Suprapubic skin (tissue), 4 donors: ENCODE results near the gene TIGAR.

ENCODE experiments used
- CTCF ChIP-seq, 2 donors: fragments of 200-600 bp in 1 of 2; fragments of 450-650 bp in 1 of 2; sonication (generic) in 1 of 2; IDR thresholded peaks; one replicate each; pipeline ENCODE4 v1.5.1; 2016 to 2019; ENCODE audit warnings: antibody characterized with exemption in 2 of 2, mild to moderate bottlenecking in 1 of 2, moderate library complexity in 1 of 2
- EP300 ChIP-seq: sonication (generic); formaldehyde crosslinking; IDR thresholded peaks from one replicate; pipeline ENCODE4 v1.6.1; 2017; ENCODE audit warnings: antibody characterized with exemption
- POLR2A ChIP-seq, 2 donors: fragments of 450-650 bp; IDR thresholded peaks; one replicate each; pipeline ENCODE4 v1.6.1; 2017; ENCODE audit warnings: antibody characterized with exemption in 2 of 2, mild to moderate bottlenecking in 2 of 2, moderate library complexity in 2 of 2
- POLR2AphosphoS5 ChIP-seq, 3 donors: sonication (generic); formaldehyde crosslinking; IDR thresholded peaks; one replicate each; pipeline ENCODE4 v1.6.1; 2017; ENCODE audit warnings: antibody characterized with exemption in 3 of 3

- TF ChIP-seq CTCF (IDR thresholded peaks at IDR 0.05) (no peak), POLR2A (IDR thresholded peaks at IDR 0.05) (no peak), POLR2AphosphoS5 (IDR thresholded peaks at IDR 0.05) (no peak), EP300 (no peak)
These were observed 18.1 kb upstream of the TIGAR start for GRCh38 chr12:4302881-4303280.
